HepG2 (cell line): ENCODE results near the gene DNAJC5. TPM values are rescaled to one million over a fixed set of nuclear protein-coding genes. Genes with fewer than 3 reads are reported as not detected.

Experiments
- ADNP ChIP-seq: sonication (generic); formaldehyde crosslinking; IDR thresholded peaks from 2 replicates; pipeline ENCODE4 v1.4.0; 2020; ENCODE audit warnings: missing genetic modification reagents
- FIP1L1 ChIP-seq: fragments of 200-400 bp; formaldehyde crosslinking; IDR thresholded peaks from 2 replicates; pipeline ENCODE4 v1.6.1; 2018; ENCODE audit warnings: low read depth, mild to moderate bottlenecking, low read length, moderate library complexity, borderline replicate concordance; ENCODE audit not compliant: insufficient read depth
- GPN1 ChIP-seq: sonication (generic); formaldehyde crosslinking; IDR thresholded peaks from 2 replicates; pipeline ENCODE4 v1.5.1; 2020; ENCODE audit warnings: missing genetic modification reagents, borderline replicate concordance
- KDM3A ChIP-seq: IDR thresholded peaks from 2 replicates; pipeline ENCODE4 v1.6.1; 2018; ENCODE audit warnings: low read depth, missing compliant biosample characterization
- NFYB ChIP-seq: sonication (generic); formaldehyde crosslinking; IDR thresholded peaks from 2 replicates; pipeline ENCODE4 v1.4.0; 2020; ENCODE audit warnings: missing genetic modification reagents
- TCF7 ChIP-seq: sonication (generic); IDR thresholded peaks from 2 replicates; pipeline ENCODE4 v1.6.1; 2016; ENCODE audit warnings: antibody characterized with exemption, low read depth
- XRCC5 ChIP-seq: fragments of 200-400 bp; formaldehyde crosslinking; optimal IDR thresholded peaks from 2 replicates; pipeline ENCODE3; 2017; ENCODE audit warnings: mild to moderate bottlenecking, low read length
- ZNF382 ChIP-seq: sonication (generic); formaldehyde crosslinking; IDR thresholded peaks from 2 replicates; pipeline ENCODE4 v1.5.0; 2020; ENCODE audit warnings: missing genetic modification reagents, mild to moderate bottlenecking, borderline replicate concordance
- polyA plus RNA-seq, 8 experiments: library from polyadenylated mRNA; depleted of rRNA in 3 of 8; stranded (reverse) in 7 of 8; unstranded in 1 of 8; fragments of >200 nt; fragmentation: Illumina TruSeq in 4 of 8; extraction: Trizol in 4 of 8; gene quantifications; 2 replicates each; pipeline versions ENCODE4 v1.2.1 to v1.2.3, GENCODE V29; 2011 to 2016; ENCODE audit warnings: low read depth in 4 of 8, missing spikeins in 1 of 8, mixed read lengths in 1 of 8; ENCODE audit not compliant: insufficient read depth in 1 of 8
- total RNA-seq, 5 experiments: library from RNA; depleted of rRNA; stranded (reverse); fragments of >200 nt; fragmentation: Illumina TruSeq; extraction: Trizol; gene quantifications; 2 replicates each; pipeline ENCODE4 v1.2.3, GENCODE V29; 2016; ENCODE audit warnings: low read depth in 1 of 5
- TF ChIP-seq, protein P1 (sequence below): sonication (generic); formaldehyde crosslinking; IDR thresholded peaks from 2 replicates; pipeline ENCODE4 v1.5.0; 2020; ENCODE audit warnings: mild to moderate bottlenecking, missing genetic modification reagents, borderline replicate concordance
- TF ChIP-seq, protein P2 (sequence below): sonication (generic); formaldehyde crosslinking; IDR thresholded peaks from 2 replicates; pipeline ENCODE4 v1.5.1; 2020; ENCODE audit warnings: mild to moderate bottlenecking, missing genetic modification reagents, borderline replicate concordance
- TF ChIP-seq, protein P3 (sequence below): IDR thresholded peaks from 2 replicates; pipeline ENCODE4 v1.6.1; 2016; ENCODE audit warnings: missing compliant biosample characterization, missing genetic modification reagents, borderline replicate concordance
- TF ChIP-seq, protein P4 (sequence below): sonication (generic); formaldehyde crosslinking; IDR thresholded peaks from 2 replicates; pipeline ENCODE4 v1.4.0; 2020; ENCODE audit warnings: missing genetic modification reagents
- TF ChIP-seq, protein P5 (sequence below): sonication (generic); formaldehyde crosslinking; IDR thresholded peaks from 2 replicates; pipeline ENCODE4 v1.8.0; 2022; ENCODE audit warnings: missing genetic modification reagents, low read depth, mild to moderate bottlenecking, borderline replicate concordance
- TF ChIP-seq, protein P6 (sequence below): sonication (generic); formaldehyde crosslinking; IDR thresholded peaks from 2 replicates; pipeline ENCODE4 v1.4.0; 2020; ENCODE audit warnings: missing genetic modification reagents, borderline replicate concordance

The DNAJC5 gene
- total and polyA plus RNA-seq, 2 of the 13 experiments (the other 11 are each of a cell fraction or from before 2014, with no cell fraction given), result 42.8 to 64.5 TPM

DNA sequence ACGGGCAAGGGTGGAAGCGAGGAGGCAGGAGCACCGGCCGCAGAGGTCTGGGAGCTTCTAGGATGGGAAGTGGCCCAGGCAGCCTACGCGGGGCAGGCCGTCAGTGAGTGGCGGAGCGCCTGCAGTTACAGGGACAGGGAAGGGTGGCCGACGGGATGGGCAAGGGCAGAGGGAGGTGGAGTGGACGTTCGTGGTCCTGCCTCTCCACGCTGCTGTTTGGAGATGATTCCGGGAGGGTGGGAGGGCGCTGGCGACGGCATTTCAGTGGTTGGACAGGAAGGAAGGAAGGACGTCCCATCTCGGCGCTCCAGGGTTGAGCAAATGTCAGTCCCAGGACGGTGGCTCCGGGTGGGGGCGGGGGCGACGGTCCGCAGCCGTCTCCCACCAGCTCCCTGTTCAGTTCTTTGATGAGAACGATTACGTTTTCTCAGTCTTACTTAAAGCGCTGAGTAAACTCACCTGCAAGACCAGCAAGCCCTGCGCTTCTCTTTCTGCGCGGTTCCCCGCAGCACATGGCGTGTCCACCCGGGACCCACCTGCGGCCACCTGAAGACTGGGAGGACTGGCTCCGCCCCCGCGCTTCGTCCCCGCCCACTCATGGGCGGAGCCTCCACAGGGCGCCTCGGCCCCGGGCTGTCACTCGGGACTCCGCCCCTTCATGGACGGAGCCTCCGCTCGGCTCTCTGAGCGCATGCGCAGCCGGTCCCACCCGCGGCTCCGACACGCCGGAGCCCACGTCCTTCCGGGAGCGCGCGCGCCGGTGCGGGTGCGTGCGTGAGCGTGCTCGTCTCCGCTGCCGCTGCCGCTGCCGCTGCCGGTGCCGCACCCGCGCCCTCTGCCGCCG is at the start of gene DNAJC5 (continued):
- TF ChIP-seq, protein P1, sequence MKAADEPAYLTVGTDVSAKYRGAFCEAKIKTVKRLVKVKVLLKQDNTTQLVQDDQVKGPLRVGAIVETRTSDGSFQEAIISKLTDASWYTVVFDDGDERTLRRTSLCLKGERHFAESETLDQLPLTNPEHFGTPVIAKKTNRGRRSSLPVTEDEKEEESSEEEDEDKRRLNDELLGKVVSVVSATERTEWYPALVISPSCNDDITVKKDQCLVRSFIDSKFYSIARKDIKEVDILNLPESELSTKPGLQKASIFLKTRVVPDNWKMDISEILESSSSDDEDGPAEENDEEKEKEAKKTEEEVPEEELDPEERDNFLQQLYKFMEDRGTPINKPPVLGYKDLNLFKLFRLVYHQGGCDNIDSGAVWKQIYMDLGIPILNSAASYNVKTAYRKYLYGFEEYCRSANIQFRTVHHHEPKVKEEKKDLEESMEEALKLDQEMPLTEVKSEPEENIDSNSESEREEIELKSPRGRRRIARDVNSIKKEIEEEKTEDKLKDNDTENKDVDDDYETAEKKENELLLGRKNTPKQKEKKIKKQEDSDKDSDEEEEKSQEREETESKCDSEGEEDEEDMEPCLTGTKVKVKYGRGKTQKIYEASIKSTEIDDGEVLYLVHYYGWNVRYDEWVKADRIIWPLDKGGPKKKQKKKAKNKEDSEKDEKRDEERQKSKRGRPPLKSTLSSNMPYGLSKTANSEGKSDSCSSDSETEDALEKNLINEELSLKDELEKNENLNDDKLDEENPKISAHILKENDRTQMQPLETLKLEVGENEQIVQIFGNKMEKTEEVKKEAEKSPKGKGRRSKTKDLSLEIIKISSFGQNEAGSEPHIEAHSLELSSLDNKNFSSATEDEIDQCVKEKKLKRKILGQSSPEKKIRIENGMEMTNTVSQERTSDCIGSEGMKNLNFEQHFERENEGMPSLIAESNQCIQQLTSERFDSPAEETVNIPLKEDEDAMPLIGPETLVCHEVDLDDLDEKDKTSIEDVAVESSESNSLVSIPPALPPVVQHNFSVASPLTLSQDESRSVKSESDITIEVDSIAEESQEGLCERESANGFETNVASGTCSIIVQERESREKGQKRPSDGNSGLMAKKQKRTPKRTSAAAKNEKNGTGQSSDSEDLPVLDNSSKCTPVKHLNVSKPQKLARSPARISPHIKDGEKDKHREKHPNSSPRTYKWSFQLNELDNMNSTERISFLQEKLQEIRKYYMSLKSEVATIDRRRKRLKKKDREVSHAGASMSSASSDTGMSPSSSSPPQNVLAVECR (CRISPR knock-in tag), result peak; percentile 98
- TF ChIP-seq TCF7 (no peak), NFYB (CRISPR knock-in tag) (peak; percentile 45; the same call in 1 of the 2 replicates), ZNF382 (CRISPR knock-in tag) (no peak), GPN1 (peak; percentile 37; the same call in 1 of the 2 replicates), KDM3A (0 out of 2 replicates have a peak, but pooled peaks have one; percentile 54), XRCC5 (peak; percentile 86), ADNP (CRISPR knock-in tag) (no peak), FIP1L1 (no peak)
- TF ChIP-seq, protein P2, sequence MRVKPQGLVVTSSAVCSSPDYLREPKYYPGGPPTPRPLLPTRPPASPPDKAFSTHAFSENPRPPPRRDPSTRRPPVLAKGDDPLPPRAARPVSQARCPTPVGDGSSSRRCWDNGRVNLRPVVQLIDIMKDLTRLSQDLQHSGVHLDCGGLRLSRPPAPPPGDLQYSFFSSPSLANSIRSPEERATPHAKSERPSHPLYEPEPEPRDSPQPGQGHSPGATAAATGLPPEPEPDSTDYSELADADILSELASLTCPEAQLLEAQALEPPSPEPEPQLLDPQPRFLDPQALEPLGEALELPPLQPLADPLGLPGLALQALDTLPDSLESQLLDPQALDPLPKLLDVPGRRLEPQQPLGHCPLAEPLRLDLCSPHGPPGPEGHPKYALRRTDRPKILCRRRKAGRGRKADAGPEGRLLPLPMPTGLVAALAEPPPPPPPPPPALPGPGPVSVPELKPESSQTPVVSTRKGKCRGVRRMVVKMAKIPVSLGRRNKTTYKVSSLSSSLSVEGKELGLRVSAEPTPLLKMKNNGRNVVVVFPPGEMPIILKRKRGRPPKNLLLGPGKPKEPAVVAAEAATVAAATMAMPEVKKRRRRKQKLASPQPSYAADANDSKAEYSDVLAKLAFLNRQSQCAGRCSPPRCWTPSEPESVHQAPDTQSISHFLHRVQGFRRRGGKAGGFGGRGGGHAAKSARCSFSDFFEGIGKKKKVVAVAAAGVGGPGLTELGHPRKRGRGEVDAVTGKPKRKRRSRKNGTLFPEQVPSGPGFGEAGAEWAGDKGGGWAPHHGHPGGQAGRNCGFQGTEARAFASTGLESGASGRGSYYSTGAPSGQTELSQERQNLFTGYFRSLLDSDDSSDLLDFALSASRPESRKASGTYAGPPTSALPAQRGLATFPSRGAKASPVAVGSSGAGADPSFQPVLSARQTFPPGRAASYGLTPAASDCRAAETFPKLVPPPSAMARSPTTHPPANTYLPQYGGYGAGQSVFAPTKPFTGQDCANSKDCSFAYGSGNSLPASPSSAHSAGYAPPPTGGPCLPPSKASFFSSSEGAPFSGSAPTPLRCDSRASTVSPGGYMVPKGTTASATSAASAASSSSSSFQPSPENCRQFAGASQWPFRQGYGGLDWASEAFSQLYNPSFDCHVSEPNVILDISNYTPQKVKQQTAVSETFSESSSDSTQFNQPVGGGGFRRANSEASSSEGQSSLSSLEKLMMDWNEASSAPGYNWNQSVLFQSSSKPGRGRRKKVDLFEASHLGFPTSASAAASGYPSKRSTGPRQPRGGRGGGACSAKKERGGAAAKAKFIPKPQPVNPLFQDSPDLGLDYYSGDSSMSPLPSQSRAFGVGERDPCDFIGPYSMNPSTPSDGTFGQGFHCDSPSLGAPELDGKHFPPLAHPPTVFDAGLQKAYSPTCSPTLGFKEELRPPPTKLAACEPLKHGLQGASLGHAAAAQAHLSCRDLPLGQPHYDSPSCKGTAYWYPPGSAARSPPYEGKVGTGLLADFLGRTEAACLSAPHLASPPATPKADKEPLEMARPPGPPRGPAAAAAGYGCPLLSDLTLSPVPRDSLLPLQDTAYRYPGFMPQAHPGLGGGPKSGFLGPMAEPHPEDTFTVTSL, result no peak
- TF ChIP-seq, protein P3, sequence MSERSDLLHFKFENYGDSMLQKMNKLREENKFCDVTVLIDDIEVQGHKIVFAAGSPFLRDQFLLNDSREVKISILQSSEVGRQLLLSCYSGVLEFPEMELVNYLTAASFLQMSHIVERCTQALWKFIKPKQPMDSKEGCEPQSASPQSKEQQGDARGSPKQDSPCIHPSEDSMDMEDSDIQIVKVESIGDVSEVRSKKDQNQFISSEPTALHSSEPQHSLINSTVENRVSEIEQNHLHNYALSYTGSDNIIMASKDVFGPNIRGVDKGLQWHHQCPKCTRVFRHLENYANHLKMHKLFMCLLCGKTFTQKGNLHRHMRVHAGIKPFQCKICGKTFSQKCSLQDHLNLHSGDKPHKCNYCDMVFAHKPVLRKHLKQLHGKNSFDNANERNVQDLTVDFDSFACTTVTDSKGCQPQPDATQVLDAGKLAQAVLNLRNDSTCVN (CRISPR knock-in tag), result peak; percentile 64
- TF ChIP-seq, protein P4, sequence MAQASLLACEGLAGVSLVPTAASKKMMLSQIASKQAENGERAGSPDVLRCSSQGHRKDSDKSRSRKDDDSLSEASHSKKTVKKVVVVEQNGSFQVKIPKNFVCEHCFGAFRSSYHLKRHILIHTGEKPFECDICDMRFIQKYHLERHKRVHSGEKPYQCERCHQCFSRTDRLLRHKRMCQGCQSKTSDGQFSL (CRISPR knock-in tag), result no peak
- TF ChIP-seq, protein P5, sequence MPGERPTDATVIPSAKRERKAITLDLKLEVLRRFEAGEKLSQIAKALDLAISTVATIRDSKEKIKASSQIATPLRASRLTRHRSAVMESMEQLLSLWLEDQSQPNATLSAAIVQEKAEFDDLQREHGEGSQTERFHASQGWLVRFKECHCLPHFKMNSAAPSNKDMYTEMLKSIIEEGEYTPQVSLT (CRISPR knock-in tag), result no peak
- TF ChIP-seq, protein P6, sequence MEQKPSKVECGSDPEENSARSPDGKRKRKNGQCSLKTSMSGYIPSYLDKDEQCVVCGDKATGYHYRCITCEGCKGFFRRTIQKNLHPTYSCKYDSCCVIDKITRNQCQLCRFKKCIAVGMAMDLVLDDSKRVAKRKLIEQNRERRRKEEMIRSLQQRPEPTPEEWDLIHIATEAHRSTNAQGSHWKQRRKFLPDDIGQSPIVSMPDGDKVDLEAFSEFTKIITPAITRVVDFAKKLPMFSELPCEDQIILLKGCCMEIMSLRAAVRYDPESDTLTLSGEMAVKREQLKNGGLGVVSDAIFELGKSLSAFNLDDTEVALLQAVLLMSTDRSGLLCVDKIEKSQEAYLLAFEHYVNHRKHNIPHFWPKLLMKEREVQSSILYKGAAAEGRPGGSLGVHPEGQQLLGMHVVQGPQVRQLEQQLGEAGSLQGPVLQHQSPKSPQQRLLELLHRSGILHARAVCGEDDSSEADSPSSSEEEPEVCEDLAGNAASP (CRISPR knock-in tag), result peak; percentile 59; the same call in 1 of the 2 replicates
